GM23248 (cell line): ENCODE measurements around the gene PAX7.

Experiments
- EZH2 ChIP-seq: fragments of 200-600 bp; sonication (generic); IDR thresholded peaks from 2 replicates; pipeline ENCODE4 v1.6.1; 2018; ENCODE audit warnings: antibody characterized with exemption, mild to moderate bottlenecking; ENCODE audit not compliant: insufficient read depth, poor library complexity, severe bottlenecking
- EZH2phosphoT487 ChIP-seq: fragments of 200-600 bp; sonication (generic); IDR thresholded peaks from 2 replicates; pipeline ENCODE4 v1.6.1; 2018; ENCODE audit warnings: antibody characterized with exemption, moderate library complexity, mild to moderate bottlenecking, low read depth; ENCODE audit not compliant: insufficient read depth

DNA sequence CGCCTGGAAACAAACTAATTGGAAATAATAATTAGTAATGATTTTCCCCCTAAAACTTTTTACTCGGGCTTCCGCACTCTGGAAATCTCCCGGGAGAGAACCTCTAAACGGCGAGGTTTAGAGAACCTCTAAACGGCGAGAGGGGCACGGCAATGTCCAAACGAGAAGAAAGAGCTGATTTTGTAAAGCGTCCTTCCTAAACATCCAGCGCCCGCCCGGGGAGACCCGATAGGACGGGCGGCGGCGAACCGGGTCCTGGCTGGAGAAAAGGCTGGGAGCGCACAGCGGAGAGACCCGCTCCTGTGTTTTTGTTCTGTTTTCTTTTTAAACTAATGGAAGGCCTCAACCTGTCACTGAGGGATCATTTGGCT, 1.6 kb downstream of the PAX7 start:
- TF ChIP-seq EZH2phosphoT487 (peak; percentile 85), EZH2 (no peak)
